GM23338 (cell line): ENCODE measurements around the gene HRH4. TPM values are rescaled to one million over a fixed set of nuclear protein-coding genes. Genes with fewer than 3 reads are reported as not detected.

Experiments
- ATAC-seq: fragments of 200-7000 bp; cut with Tn5 transposase; 3 replicates; pipeline ENCODE4 v1.9.1; 2020
- DNase-seq: peaks from one replicate; pipeline ENCODE4 v3.0.0-alpha.2; 2015; ENCODE audit warnings: low spot score
- H2AFZ ChIP-seq: fragments of 200-600 bp; sonication (generic); 2 replicates; pipeline ENCODE4 v1.8.0; 2016; ENCODE audit warnings: antibody characterized with exemption, mild to moderate bottlenecking, moderate library complexity
- H3F3A ChIP-seq: fragments of 200-600 bp; sonication (generic); replicated peaks from 2 replicates; pipeline ENCODE4 v1.8.0; 2017; ENCODE audit warnings: antibody characterized with exemption, mixed run types, low read depth
- H3K27ac ChIP-seq: fragments of 200-600 bp; sonication (generic); 2 replicates; pipeline ENCODE4 v1.6.1; 2016; ENCODE audit warnings: low read depth
- H3K27me3 ChIP-seq: fragments of 200-600 bp; sonication (generic); 2 replicates; pipeline ENCODE4 v1.8.0; 2016; ENCODE audit warnings: mild to moderate bottlenecking, mixed run types, moderate library complexity; ENCODE audit not compliant: insufficient read depth
- H3K36me3 ChIP-seq: fragments of 200-600 bp; sonication (generic); 2 replicates; pipeline ENCODE4 v1.8.0; 2016; ENCODE audit warnings: mild to moderate bottlenecking; ENCODE audit not compliant: insufficient read depth
- H3K4me1 ChIP-seq: fragments of 200-600 bp; sonication (generic); 2 replicates; pipeline ENCODE4 v1.8.0; 2016; ENCODE audit warnings: mild to moderate bottlenecking, moderate library complexity; ENCODE audit not compliant: insufficient read depth
- H3K4me2 ChIP-seq: fragments of 200-600 bp; sonication (generic); 2 replicates; pipeline ENCODE4 v1.7.1; 2017; ENCODE audit warnings: mixed run types
- H3K4me3 ChIP-seq: fragments of 200-600 bp; sonication (generic); 2 replicates; pipeline ENCODE4 v1.6.1; 2016; ENCODE audit warnings: mixed run types
- H3K79me2 ChIP-seq: fragments of 200-600 bp; sonication (generic); replicated peaks from 2 replicates; pipeline ENCODE4 v1.8.0; 2017; ENCODE audit warnings: mild to moderate bottlenecking; ENCODE audit not compliant: insufficient read depth
- H3K9me2 ChIP-seq: fragments of 200-600 bp; sonication (generic); 2 replicates; pipeline ENCODE4 v1.8.0; 2017; ENCODE audit not compliant: insufficient read depth
- H4K20me1 ChIP-seq: fragments of 200-600 bp; sonication (generic); replicated peaks from 2 replicates; pipeline ENCODE4 v1.8.0; 2017; ENCODE audit warnings: mild to moderate bottlenecking; ENCODE audit not compliant: insufficient read depth
- H3K27ac Mint-ChIP-seq: 2 replicates; pipeline ENCODE4 v1.8.0; 2020; ENCODE audit warnings: inconsistent platforms, mild to moderate bottlenecking, moderate library complexity, mixed read lengths
- H3K27me3 Mint-ChIP-seq: 3 replicates; pipeline ENCODE4 v1.8.0; 2022; ENCODE audit warnings: low read depth, mild to moderate bottlenecking, moderate library complexity, mixed read lengths, inconsistent platforms; ENCODE audit not compliant: insufficient read depth, poor library complexity
- H3K36me3 Mint-ChIP-seq: 3 replicates; pipeline ENCODE4 v1.8.0; 2021; ENCODE audit warnings: low read depth, mild to moderate bottlenecking, inconsistent platforms, moderate library complexity, mixed read lengths
- H3K4me1 Mint-ChIP-seq: 3 replicates; pipeline ENCODE4 v1.8.0; 2020; ENCODE audit warnings: mild to moderate bottlenecking, inconsistent platforms, mixed read lengths
- H3K4me3 Mint-ChIP-seq: 3 replicates; pipeline ENCODE4 v1.8.0; 2021; ENCODE audit warnings: moderate library complexity, mild to moderate bottlenecking, inconsistent platforms, mixed read lengths
- H3K9me3 Mint-ChIP-seq: 3 replicates; pipeline ENCODE4 v1.8.0; 2020; ENCODE audit warnings: moderate library complexity, mild to moderate bottlenecking, inconsistent platforms, mixed read lengths
- CREB1 ChIP-seq: fragments of 250-450 bp; sonication (Bioruptor Pico); IDR thresholded peaks from 2 replicates; pipeline ENCODE4 v1.5.0; 2020; ENCODE audit warnings: low read depth, mild to moderate bottlenecking, moderate library complexity
- EZH2phosphoT487 ChIP-seq: fragments of 200-600 bp; sonication (generic); IDR thresholded peaks from one replicate; pipeline ENCODE4 v1.8.1; 2018; ENCODE audit warnings: antibody characterized with exemption; ENCODE audit not compliant: unreplicated experiment
- JUNB ChIP-seq: IDR thresholded peaks from one replicate; pipeline ENCODE4 v1.6.1; 2016; ENCODE audit warnings: antibody characterized with exemption; ENCODE audit not compliant: unreplicated experiment
- NANOG ChIP-seq: IDR thresholded peaks from 2 replicates; pipeline ENCODE4 v1.6.1; 2016; ENCODE audit warnings: antibody characterized with exemption, borderline replicate concordance
- POLR2AphosphoS5 ChIP-seq: IDR thresholded peaks from 2 replicates; pipeline ENCODE4 v1.6.1; 2016; ENCODE audit warnings: antibody characterized with exemption, low read depth
- ZNF114 ChIP-seq: fragments of 250-450 bp; sonication (Bioruptor Pico); IDR thresholded peaks from 2 replicates; pipeline ENCODE4 v1.5.0; 2020; ENCODE audit warnings: mild to moderate bottlenecking, moderate library complexity
- ZNF331 ChIP-seq: fragments of 250-450 bp; sonication (Bioruptor Pico); IDR thresholded peaks from 2 replicates; pipeline ENCODE4 v1.5.0; 2020; ENCODE audit warnings: low read depth, mild to moderate bottlenecking, moderate library complexity
- polyA plus RNA-seq: library from polyadenylated mRNA; unstranded; fragments of >200 nt; fragmentation: Nextera tagmentation; extraction: Ambion mirVana; gene quantifications from 2 replicates; pipeline ENCODE4 v1.2.1, GENCODE V29; 2016
- total RNA-seq: library from RNA; depleted of rRNA; stranded (reverse); fragments of >200 nt; shearing (Covaris generic); gene quantifications from 2 replicates; pipeline ENCODE4 v1.2.3, GENCODE V29; 2014
- TF ChIP-seq, protein P1 (sequence below): fragments of 250-450 bp; sonication (Bioruptor Pico); IDR thresholded peaks from 2 replicates; pipeline ENCODE4 v1.5.0; 2020; ENCODE audit warnings: mild to moderate bottlenecking, moderate library complexity
- TF ChIP-seq, protein P2 (sequence below): IDR thresholded peaks from one replicate; pipeline ENCODE4 v1.6.1; 2018; ENCODE audit warnings: antibody characterized with exemption; ENCODE audit not compliant: unreplicated experiment

HRH4 gene
- total and polyA plus RNA-seq, 2 experiments from 2014 or later = 0.17 TPM; not detected in 1

DNA sequence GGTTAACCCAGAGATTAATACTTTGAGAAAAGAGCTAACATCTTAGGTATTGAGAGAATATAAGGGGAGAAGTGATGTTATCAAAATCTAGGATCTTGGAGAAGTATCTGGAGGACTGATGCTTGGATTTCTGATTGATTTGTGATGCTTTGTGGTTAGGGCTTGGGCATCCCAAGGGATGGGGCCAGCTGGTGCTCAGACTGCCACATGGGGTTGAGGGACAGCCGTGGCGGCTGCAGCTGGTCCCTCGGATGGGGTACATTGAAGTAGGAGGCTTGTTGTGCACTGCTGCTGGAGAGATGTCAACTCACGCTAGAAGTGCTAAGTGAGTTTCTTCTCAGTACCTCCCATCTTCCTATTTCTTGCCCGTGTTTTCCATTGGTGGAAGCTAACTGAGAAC, 22.4 kb downstream of the HRH4 start:
- no peak for DNase-seq
- Histone ChIP-seq H2AFZ (no peak overlapping the region), H4K20me1 (no peaks in the 10 kb centered on the region), H3K27me3 (no peaks in the 10 kb centered on the region), H3K9me2 (no peaks in the 10 kb centered on the region), H3K4me3 (no peak overlapping the region), H3K27ac (no peak overlapping the region), H3K79me2 (no peaks in the 10 kb centered on the region), H3K4me2 (no peak overlapping the region), H3K36me3 (no peaks in the 10 kb centered on the region), H3K4me1 (no peaks in the 10 kb centered on the region), H3F3A (no peaks in the 10 kb centered on the region)
- peaks cover 4% of the 10 kb centered on the region for H3K27me3 Mint-ChIP-seq
- peaks cover 7% of the 10 kb centered on the region for H3K9me3 Mint-ChIP-seq
- no peak overlapping the region for H3K27ac Mint-ChIP-seq
- H3K4me1 Mint-ChIP-seq = no peaks in the 10 kb centered on the region
- H3K4me3 Mint-ChIP-seq = no peak overlapping the region
- TF ChIP-seq ZNF331 (CRISPR knock-in tag) = no peak
- TF ChIP-seq, protein P1, sequence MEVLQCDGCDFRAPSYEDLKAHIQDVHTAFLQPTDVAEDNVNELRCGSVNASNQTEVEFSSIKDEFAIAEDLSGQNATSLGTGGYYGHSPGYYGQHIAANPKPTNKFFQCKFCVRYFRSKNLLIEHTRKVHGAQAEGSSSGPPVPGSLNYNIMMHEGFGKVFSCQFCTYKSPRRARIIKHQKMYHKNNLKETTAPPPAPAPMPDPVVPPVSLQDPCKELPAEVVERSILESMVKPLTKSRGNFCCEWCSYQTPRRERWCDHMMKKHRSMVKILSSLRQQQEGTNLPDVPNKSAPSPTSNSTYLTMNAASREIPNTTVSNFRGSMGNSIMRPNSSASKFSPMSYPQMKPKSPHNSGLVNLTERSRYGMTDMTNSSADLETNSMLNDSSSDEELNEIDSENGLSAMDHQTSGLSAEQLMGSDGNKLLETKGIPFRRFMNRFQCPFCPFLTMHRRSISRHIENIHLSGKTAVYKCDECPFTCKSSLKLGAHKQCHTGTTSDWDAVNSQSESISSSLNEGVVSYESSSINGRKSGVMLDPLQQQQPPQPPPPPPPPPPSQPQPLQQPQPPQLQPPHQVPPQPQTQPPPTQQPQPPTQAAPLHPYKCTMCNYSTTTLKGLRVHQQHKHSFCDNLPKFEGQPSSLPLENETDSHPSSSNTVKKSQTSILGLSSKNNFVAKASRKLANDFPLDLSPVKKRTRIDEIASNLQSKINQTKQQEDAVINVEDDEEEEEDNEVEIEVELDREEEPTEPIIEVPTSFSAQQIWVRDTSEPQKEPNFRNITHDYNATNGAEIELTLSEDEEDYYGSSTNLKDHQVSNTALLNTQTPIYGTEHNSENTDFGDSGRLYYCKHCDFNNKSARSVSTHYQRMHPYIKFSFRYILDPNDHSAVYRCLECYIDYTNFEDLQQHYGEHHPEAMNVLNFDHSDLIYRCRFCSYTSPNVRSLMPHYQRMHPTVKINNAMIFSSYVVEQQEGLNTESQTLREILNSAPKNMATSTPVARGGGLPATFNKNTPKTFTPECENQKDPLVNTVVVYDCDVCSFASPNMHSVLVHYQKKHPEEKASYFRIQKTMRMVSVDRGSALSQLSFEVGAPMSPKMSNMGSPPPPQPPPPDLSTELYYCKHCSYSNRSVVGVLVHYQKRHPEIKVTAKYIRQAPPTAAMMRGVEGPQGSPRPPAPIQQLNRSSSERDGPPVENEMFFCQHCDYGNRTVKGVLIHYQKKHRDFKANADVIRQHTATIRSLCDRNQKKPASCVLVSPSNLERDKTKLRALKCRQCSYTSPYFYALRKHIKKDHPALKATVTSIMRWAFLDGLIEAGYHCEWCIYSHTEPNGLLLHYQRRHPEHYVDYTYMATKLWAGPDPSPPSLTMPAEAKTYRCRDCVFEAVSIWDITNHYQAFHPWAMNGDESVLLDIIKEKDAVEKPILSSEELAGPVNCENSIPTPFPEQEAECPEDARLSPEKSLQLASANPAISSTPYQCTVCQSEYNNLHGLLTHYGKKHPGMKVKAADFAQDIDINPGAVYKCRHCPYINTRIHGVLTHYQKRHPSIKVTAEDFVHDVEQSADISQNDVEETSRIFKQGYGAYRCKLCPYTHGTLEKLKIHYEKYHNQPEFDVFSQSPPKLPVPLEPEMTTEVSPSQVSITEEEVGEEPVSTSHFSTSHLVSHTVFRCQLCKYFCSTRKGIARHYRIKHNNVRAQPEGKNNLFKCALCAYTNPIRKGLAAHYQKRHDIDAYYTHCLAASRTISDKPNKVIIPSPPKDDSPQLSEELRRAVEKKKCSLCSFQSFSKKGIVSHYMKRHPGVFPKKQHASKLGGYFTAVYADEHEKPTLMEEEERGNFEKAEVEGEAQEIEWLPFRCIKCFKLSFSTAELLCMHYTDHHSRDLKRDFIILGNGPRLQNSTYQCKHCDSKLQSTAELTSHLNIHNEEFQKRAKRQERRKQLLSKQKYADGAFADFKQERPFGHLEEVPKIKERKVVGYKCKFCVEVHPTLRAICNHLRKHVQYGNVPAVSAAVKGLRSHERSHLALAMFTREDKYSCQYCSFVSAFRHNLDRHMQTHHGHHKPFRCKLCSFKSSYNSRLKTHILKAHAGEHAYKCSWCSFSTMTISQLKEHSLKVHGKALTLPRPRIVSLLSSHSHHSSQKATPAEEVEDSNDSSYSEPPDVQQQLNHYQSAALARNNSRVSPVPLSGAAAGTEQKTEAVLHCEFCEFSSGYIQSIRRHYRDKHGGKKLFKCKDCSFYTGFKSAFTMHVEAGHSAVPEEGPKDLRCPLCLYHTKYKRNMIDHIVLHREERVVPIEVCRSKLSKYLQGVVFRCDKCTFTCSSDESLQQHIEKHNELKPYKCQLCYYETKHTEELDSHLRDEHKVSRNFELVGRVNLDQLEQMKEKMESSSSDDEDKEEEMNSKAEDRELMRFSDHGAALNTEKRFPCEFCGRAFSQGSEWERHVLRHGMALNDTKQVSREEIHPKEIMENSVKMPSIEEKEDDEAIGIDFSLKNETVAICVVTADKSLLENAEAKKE = no peak
- TF ChIP-seq ZNF114 (CRISPR knock-in tag) = no peak
- TF ChIP-seq JUNB = no peak
- no peak for TF ChIP-seq CREB1 (CRISPR knock-in tag)
- no peak for TF ChIP-seq NANOG
- TF ChIP-seq, protein P2, sequence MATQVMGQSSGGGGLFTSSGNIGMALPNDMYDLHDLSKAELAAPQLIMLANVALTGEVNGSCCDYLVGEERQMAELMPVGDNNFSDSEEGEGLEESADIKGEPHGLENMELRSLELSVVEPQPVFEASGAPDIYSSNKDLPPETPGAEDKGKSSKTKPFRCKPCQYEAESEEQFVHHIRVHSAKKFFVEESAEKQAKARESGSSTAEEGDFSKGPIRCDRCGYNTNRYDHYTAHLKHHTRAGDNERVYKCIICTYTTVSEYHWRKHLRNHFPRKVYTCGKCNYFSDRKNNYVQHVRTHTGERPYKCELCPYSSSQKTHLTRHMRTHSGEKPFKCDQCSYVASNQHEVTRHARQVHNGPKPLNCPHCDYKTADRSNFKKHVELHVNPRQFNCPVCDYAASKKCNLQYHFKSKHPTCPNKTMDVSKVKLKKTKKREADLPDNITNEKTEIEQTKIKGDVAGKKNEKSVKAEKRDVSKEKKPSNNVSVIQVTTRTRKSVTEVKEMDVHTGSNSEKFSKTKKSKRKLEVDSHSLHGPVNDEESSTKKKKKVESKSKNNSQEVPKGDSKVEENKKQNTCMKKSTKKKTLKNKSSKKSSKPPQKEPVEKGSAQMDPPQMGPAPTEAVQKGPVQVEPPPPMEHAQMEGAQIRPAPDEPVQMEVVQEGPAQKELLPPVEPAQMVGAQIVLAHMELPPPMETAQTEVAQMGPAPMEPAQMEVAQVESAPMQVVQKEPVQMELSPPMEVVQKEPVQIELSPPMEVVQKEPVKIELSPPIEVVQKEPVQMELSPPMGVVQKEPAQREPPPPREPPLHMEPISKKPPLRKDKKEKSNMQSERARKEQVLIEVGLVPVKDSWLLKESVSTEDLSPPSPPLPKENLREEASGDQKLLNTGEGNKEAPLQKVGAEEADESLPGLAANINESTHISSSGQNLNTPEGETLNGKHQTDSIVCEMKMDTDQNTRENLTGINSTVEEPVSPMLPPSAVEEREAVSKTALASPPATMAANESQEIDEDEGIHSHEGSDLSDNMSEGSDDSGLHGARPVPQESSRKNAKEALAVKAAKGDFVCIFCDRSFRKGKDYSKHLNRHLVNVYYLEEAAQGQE = no peak
- no peak for TF ChIP-seq POLR2AphosphoS5
- TF ChIP-seq EZH2phosphoT487 = no peak
- no peak for ATAC-seq
- 0 out of 3 replicates have a peak, but pooled peaks cover 3% of the 10 kb centered on the region for H3K36me3 Mint-ChIP-seq
